Kasumi-1 (cell line): Measurements from ENCODE around the gene TSPEAR.

Experiments used
- DNase-seq, 2 experiments: peaks; one replicate each; lab custom pipeline; 2025; lab: John Stamatoyannopoulos, UW

The TSPEAR gene

GRCh38 chr21:44740742-44741141 is 29.4 kb upstream of the TSPEAR start:
- DNase-seq: no peak

- no peak for DNase-seq
These were observed 27.9 kb upstream of the TSPEAR start for GRCh38 chr21:44739316-44739715.

DNA sequence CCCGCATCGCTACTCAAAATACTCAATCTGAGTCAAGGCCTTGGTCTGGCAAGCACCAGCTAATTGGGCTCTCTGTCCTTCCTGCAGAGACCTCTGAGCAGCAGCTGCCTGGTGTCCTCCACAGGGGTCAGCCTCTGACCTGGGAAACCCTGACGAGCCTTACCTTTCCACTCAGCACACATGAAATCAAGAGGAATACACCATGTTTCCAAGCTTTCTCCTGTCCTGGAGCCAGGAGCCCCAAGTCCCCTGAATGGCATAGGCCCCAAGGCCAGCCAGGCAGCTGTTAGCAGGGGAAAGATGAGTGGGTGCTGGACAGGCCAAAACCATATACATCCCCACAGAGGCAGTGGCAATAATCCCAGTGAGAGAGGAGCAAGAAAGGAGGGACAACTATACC is 27.2 kb upstream of the TSPEAR start:
- no peak for DNase-seq

- no peak for DNase-seq
These were observed 26.5 kb upstream of the TSPEAR start for GRCh38 chr21:44737706-44738354.

DNA sequence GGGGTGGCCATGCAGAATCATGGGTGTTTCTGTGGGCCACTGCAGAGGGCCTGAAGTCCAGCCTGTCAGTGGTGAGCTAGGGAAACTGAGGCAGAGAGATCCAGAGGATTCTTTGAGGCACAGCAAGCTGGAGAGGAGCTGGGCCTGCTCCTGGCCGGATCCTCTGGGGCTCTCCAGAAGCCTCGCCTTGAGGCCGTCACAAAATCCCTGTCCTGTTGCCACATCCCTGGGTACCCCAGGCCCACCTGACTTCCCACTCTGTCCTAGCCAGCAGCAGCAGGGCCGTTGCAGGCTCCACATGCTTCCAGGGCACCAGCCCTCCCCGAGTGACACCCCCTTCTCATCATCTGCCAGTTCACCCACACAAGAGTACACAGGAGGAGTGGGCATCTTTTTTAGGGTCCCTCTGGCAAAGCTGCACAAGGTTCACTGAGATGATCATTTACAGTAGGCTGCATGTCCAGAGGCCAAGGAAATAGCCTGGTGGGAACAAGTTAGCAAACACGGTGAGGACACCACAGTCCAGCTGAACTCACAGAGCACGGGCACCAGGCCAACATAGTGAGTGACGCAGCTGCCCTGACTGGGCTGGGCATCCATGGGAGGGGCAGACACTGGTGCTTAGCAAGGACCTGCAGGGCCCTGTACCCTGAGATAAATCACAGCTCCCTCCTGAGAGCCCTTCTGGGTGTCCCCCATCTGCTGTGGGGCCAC is 25.1 kb upstream of the TSPEAR start:
- DNase-seq: no peak

DNA sequence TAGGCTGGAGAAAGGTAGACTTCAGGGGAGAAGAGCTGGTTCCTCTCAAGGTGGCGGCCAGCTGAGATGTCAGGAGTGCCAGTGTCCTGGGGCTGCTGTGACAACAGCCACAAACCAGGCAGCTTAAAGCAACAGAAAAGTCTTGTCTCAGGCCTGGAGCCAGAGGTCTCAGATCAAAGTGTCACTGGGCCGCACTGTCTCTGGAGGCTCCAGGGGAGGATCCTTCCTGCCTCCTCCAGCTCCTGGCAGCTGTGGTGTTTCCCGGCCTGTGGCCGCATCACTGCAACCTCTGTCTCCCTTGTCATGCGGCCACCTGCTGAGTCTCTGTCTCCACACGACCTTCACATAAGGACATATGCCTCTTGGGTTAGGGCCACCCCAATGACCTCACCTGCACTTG is 24.4 kb upstream of the TSPEAR start:
- no peak for DNase-seq

DNA sequence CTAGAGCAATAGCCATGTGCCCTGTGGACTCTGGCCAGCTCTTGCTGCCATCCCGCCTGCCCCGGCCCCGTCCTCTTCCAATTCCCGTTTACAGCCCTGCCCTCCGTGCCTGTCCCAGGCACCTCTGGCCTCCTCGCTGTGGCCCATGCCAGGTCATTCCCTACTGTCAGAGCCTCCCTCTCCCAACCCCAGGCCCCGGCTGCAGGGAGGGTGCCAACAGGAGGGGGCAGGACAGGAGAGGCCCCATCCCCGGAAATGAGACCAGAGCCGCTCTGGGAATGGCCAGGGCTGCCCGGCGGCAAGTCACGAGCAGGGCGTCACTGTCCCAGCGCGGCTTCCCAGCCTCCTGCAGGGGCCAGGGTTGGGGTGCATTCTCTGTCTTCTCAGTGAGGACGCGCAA is 23.5 kb upstream of the TSPEAR start:
- no peak for DNase-seq

GRCh38 chr21:44734026-44734745 is 22.8 kb upstream of the TSPEAR start:
- no peak for DNase-seq

DNA sequence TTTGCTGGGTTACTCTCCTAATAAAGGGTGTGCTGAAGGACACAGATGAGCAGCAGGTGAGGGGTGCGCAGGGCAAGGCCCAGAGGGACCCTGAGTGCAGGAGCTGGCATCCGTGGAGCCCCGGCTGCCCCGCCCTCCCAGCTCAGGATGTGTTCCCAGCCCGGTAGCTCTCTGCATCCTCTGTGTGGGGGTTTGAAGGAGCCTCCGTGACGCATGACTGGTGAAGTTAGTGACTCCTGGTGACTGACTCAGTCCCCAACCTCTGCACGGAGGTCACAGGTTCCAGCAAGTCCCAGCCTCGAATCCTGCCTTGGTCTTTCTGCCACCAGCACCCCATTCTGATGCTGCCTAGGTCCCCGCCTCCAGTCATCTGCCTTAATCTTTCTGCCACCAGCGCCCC is 21.6 kb upstream of the TSPEAR start:
- no peak for DNase-seq

DNA sequence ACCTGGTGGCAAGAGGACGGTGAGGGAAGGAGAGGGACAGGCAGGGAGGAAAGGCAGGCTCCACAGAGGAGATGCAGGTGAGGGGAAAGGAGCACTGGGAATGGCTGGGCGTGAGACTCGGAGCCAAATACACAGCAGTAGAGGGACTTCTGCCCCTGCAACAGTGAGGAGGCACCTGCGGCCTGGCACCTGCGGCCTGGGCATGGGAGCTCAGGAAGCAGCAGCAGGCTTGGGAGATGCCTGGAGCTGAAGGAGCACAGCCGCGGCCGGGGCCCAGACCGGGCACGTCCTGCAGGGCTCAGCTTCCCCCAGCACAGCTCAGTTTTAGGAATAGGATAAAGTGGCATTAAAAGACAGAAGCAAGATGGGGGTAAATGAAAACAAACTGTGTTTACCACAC is 20.9 kb upstream of the TSPEAR start:
- DNase-seq: no peak

DNA sequence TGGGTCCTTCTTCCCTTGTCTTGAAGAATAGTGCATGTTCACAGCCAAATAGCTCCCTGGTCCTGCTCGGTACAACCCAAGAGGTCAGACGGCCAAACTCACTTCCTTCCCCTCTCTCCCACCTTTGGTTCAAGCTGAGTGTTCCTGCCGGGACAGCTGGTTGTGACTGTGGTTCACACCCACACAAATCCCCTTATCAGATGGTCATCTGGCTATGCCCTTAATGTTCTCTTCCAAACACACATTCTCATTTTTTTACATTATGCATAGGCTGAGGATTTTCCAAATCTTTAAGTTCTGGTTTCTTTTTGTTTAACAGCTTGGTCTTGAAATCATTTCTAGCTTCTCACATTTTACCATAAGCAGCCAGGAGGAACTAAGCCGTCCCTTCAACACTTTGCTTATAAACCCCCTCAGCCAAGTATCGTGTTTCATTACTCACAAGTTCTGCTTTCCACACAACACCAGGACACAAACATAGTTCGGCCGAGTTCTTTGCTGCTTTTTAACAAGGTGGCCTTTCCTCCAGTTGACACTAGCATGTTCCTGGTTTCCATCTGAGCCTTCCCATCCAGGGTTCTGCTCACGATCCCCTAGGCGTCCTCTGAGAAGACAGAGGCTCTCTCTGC is 19.7 kb upstream of the TSPEAR start:
- peak; percentile 15 to 30 for DNase-seq

DNA sequence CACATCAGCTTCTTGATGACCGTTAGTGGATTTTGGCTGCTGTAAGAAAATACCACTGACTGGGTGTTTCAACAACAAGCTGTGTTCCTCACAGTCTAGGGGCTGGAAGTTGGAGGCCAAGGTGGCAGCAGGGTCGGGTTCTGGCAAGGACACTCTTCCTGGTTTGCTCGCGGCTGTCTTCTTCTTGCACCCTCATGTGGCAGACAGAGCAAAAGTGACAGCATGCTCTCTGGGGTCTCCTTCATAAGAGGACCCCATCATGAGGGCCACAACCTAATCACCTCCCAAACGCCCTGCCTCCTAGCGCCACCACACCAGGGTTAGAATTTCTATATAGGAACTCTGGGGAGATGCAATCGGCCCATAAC is 18.6 kb upstream of the TSPEAR start:
- no peak for DNase-seq

- no peak for DNase-seq
These were observed 18.1 kb upstream of the TSPEAR start for GRCh38 chr21:44729336-44730027.

DNA sequence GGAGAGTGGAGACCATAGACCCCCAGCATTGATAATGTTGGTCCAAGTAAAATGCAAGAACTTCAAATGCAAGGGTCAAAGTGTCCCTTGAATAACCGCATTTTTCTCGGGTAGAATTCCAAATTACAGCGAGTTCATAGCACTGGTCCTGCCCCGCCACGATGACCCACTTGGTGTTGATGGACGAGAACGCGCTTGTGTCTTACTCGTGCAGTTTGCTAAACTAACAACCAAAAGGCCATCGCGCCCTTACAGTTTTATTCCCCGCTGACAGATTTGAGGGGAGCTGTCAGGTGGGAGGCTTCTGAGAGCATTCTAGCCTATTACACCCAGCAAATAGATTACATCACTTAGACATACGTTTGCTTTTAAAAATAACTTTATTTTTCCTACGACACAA is 17.3 kb upstream of the TSPEAR start:
- no peak for DNase-seq

DNA sequence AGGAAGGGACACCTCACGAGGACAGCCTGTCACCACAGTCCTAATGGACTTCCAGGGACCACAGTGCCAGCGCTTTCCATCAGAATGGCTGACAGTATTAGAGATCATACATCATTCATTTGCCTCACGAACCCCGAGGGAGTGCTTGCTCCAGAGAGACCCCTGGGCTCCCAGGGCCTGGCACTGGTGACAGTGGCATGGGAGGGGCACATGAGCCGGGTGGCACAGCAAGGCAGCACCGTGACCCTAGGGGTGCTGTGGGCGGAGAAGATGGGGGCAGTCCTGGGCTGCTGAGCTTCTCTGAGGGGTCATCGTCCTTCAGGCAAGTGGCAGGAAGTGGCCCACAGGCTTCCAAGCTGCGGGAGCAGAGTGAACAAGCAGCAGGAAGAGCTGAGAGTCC is 16.4 kb upstream of the TSPEAR start:
- no peak for DNase-seq

GRCh38 chr21:44727321-44727720 is 15.9 kb upstream of the TSPEAR start:
- no peak for DNase-seq

GRCh38 chr21:44726826-44727225 is 15.5 kb upstream of the TSPEAR start:
- no peak for DNase-seq

DNA sequence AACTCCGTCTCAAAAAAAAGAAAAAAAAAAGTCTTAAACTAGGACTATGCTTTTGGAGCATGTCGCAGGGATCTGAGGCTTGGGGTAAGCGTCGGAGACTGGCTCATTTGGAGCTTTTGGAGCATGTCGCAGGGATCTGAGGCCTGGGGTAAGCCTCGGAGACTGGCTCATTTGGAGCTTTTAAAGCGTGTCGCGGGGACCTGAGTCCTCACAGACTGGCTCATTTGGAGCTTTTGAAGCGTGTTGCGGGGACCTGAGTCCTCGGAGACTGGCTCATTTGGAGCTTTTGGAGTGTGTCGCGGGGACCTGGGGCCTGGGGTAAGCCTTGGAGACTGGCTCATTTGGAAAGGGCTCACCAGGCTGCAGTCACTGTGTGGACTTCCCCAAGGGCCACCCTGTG is 13.6 kb upstream of the TSPEAR start:
- DNase-seq: no peak

- no peak for DNase-seq
These were observed 12.8 kb upstream of the TSPEAR start for GRCh38 chr21:44724196-44724595.

GRCh38 chr21:44723177-44724131 is 12.1 kb upstream of the TSPEAR start:
- no peak for DNase-seq

DNA sequence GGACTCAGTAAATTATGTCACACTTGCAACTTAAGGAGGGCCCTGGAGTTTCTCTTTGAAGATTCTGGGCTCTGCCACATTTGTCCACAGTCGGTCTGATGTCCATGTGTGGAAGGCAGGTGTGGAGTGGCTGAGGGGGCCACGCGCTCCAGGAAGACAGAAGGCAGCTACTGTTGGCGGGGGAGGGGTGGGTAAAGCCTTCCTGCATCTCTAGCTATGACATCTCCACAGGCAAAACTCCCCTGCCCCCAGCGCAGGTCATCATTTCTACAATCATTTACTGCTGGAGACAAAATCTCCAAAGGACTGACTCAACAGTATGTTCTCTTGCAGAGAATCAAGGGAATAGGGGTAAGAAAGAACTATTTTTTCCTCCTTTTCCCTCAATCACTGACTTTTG is 11.4 kb upstream of the TSPEAR start:
- DNase-seq: no peak
